GM12878 (cell line): ENCODE data around the gene GTSE1. TPM values are rescaled to one million over a fixed set of nuclear protein-coding genes. Genes with fewer than 3 reads are reported as not detected.

Source experiments
- ASH2L ChIP-seq: fragments of 300-600, 200-600 bp; sonication (generic); IDR thresholded peaks from 2 replicates; pipeline ENCODE4 v1.6.1; 2017; ENCODE audit warnings: low read depth, mild to moderate bottlenecking, borderline replicate concordance
- CEBPZ ChIP-seq: fragments of 150-350 bp; IDR thresholded peaks from 2 replicates; pipeline ENCODE4 v1.6.1; 2016; ENCODE audit warnings: low read depth, low read length
- HDAC6 ChIP-seq: fragments of 200-600 bp; sonication (generic); IDR thresholded peaks from one replicate; pipeline ENCODE4 v1.8.0; 2017; ENCODE audit warnings: antibody characterized with exemption; ENCODE audit not compliant: unreplicated experiment
- JUND ChIP-seq: IDR thresholded peaks from 2 replicates; pipeline ENCODE4 v1.6.1; 2012; ENCODE audit warnings: low read depth, mild to moderate bottlenecking, low read length, improper control_type of control experiment, moderate library complexity
- KLF5 ChIP-seq: fragments of 450-650 bp; IDR thresholded peaks from 2 replicates; pipeline ENCODE4 v1.6.1; 2014; ENCODE audit warnings: mild to moderate bottlenecking; ENCODE audit not compliant: partially characterized antibody
- LARP7 ChIP-seq: fragments of 450-650 bp; IDR thresholded peaks from 2 replicates; pipeline ENCODE4 v1.6.1; 2017; ENCODE audit warnings: mild to moderate bottlenecking
- MTA2 ChIP-seq: fragments of 450-650 bp; IDR thresholded peaks from 2 replicates; pipeline ENCODE4 v1.6.1; 2016; ENCODE audit warnings: low read depth, mild to moderate bottlenecking, moderate library complexity
- RCOR1 ChIP-seq: conservative IDR thresholded peaks from 2 replicates; pipeline ENCODE4 v1.6.1; 2012; ENCODE audit warnings: low read depth, low read length, improper control_type of control experiment
- SUZ12 ChIP-seq: fragments of 200-600 bp; sonication (generic); IDR thresholded peaks from one replicate; pipeline ENCODE4 v1.6.1; 2018; ENCODE audit warnings: antibody characterized with exemption, mild to moderate bottlenecking; ENCODE audit not compliant: unreplicated experiment
- WRNIP1 ChIP-seq: IDR thresholded peaks from 2 replicates; pipeline ENCODE4 v1.6.1; 2011; ENCODE audit warnings: low read depth, low read length, improper control_type of control experiment, borderline replicate concordance
- YBX1 ChIP-seq: fragments of 450-650 bp; IDR thresholded peaks from 2 replicates; pipeline ENCODE4 v1.6.1; 2016; ENCODE audit warnings: antibody characterized with exemption
- ZNF207 ChIP-seq: fragments of 450-650 bp; IDR thresholded peaks from 2 replicates; pipeline ENCODE4 v1.6.1; 2014; ENCODE audit warnings: antibody characterized with exemption, mild to moderate bottlenecking, borderline replicate concordance
- ZNF24 ChIP-seq: fragments of 450-650 bp; IDR thresholded peaks from 2 replicates; pipeline ENCODE4 v1.6.1; 2017; ENCODE audit warnings: antibody characterized with exemption, mild to moderate bottlenecking
- ZNF274 ChIP-seq: IDR thresholded peaks from one replicate; pipeline ENCODE4 v1.8.0; 2011; ENCODE audit not compliant: insufficient read length, insufficient read depth
- ZSCAN29 ChIP-seq: fragments of 450-650 bp; IDR thresholded peaks from 2 replicates; pipeline ENCODE4 v1.6.1; 2017; ENCODE audit warnings: mild to moderate bottlenecking, moderate library complexity
- ZZZ3 ChIP-seq: IDR thresholded peaks from 2 replicates; pipeline ENCODE4 v1.6.1; 2011; ENCODE audit warnings: low read depth; ENCODE audit not compliant: control insufficient read depth, insufficient read length
- polyA plus RNA-seq, 11 experiments: library from polyadenylated mRNA; depleted of rRNA in 4 of 11; unstranded in 6 of 11; stranded (reverse) in 5 of 11; fragments of >200 nt; fragmentation: Nextera tagmentation in 4 of 11; fragmentation: Illumina TruSeq in 1 of 11; extraction: Ambion mirVana in 4 of 11; extraction: Trizol in 1 of 11; gene quantifications; 1 replicate in 1 of 11; 2 replicates in 10 of 11; pipeline versions ENCODE4 v1.2.1 to v1.2.3, GENCODE V29; 2011 to 2016; ENCODE audit warnings: inconsistent platforms in 2 of 11, missing spikeins in 2 of 11, low read depth in 1 of 11
- total RNA-seq, 4 experiments: library from RNA; depleted of rRNA in 3 of 4; stranded (reverse); fragments of >200 nt in 3 of 4; fragmentation: Illumina TruSeq in 1 of 4; extraction: Trizol in 1 of 4; gene quantifications; 2 replicates each; pipeline versions ENCODE4 v1.2.1 to v1.2.3, GENCODE V29; 2013 to 2021
- TF ChIP-seq, protein P1 (sequence below): fragments of 450-650 bp; IDR thresholded peaks from 2 replicates; pipeline ENCODE4 v1.6.1; 2017; ENCODE audit warnings: mild to moderate bottlenecking, moderate library complexity
- TF ChIP-seq, protein P2 (sequence below): fragments of 450-650 bp; IDR thresholded peaks from 2 replicates; pipeline ENCODE4 v1.6.1; 2018; ENCODE audit warnings: borderline replicate concordance, mild to moderate bottlenecking; ENCODE audit not compliant: partially characterized antibody
- TF ChIP-seq, protein P3 (sequence below): IDR thresholded peaks from 2 replicates; pipeline ENCODE4 v1.6.1; 2012; ENCODE audit warnings: low read length, inconsistent platforms

The GTSE1 gene
- total and polyA plus RNA-seq, 10 of the 15 experiments (the other 5 are each of a cell fraction or from before 2014, with no cell fraction given), result 6.6 to 46.2 (median 32.3) TPM

DNA sequence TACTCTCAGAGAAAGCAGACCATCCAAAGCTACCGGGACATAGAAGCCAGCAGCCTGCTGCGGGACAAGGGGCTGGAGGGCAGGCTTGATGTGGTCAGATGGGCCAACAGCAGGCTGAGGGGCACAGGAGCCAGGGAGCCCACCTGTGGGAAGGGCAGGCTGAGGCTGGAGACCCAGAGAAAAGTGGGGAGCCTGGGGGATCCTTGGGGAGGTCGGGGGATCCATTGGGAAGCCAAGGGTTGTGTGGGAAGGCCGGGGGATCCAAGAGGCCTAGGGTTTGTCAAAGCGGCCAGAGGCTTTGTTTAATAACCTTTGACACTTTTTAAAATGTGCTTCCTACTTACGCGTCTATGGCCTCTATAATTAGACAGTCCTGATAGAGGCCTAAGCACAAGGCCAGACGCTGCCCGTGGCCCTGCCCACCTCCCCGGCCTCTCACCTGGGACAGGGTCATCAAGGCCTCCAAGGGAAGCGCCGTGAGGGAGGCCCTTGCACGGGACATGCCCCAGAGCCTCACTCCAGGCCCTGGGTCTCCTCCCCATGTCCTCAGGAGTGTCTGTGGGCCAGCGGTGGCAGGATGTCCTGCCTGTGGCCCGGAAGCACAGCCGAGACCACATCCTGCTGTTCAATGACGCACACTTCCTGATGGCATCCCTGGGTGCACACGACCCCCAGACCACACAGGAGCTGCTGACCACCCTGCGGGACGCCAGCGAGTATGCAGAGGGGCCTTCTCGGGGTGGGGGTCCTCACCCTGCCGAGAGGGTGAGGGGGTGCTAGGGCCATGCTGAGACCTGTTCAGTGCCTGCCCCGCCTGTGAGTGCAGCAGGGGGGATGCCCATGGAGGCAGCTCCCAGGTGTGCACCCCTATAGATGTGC is 8.6 kb upstream of the GTSE1 start (continued):
- TF ChIP-seq ZSCAN29 (no peak), SUZ12 (no peak), LARP7 (peak; percentile 47), RCOR1 (no peak), YBX1 (no peak), JUND (no peak), CEBPZ (no peak), HDAC6 (no peak), ZZZ3 (no peak), ZNF207 (peak; percentile 46; the same call in 1 of the 2 replicates), ZNF24 (no peak), KLF5 (no peak), WRNIP1 (no peak), ASH2L (no peak), ZNF274 (no peak), MTA2 (peak; percentile 59)
- TF ChIP-seq, protein P1, sequence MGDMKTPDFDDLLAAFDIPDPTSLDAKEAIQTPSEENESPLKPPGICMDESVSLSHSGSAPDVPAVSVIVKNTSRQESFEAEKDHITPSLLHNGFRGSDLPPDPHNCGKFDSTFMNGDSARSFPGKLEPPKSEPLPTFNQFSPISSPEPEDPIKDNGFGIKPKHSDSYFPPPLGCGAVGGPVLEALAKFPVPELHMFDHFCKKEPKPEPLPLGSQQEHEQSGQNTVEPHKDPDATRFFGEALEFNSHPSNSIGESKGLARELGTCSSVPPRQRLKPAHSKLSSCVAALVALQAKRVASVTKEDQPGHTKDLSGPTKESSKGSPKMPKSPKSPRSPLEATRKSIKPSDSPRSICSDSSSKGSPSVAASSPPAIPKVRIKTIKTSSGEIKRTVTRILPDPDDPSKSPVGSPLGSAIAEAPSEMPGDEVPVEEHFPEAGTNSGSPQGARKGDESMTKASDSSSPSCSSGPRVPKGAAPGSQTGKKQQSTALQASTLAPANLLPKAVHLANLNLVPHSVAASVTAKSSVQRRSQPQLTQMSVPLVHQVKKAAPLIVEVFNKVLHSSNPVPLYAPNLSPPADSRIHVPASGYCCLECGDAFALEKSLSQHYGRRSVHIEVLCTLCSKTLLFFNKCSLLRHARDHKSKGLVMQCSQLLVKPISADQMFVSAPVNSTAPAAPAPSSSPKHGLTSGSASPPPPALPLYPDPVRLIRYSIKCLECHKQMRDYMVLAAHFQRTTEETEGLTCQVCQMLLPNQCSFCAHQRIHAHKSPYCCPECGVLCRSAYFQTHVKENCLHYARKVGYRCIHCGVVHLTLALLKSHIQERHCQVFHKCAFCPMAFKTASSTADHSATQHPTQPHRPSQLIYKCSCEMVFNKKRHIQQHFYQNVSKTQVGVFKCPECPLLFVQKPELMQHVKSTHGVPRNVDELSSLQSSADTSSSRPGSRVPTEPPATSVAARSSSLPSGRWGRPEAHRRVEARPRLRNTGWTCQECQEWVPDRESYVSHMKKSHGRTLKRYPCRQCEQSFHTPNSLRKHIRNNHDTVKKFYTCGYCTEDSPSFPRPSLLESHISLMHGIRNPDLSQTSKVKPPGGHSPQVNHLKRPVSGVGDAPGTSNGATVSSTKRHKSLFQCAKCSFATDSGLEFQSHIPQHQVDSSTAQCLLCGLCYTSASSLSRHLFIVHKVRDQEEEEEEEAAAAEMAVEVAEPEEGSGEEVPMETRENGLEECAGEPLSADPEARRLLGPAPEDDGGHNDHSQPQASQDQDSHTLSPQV, result no peak
- TF ChIP-seq, protein P2, sequence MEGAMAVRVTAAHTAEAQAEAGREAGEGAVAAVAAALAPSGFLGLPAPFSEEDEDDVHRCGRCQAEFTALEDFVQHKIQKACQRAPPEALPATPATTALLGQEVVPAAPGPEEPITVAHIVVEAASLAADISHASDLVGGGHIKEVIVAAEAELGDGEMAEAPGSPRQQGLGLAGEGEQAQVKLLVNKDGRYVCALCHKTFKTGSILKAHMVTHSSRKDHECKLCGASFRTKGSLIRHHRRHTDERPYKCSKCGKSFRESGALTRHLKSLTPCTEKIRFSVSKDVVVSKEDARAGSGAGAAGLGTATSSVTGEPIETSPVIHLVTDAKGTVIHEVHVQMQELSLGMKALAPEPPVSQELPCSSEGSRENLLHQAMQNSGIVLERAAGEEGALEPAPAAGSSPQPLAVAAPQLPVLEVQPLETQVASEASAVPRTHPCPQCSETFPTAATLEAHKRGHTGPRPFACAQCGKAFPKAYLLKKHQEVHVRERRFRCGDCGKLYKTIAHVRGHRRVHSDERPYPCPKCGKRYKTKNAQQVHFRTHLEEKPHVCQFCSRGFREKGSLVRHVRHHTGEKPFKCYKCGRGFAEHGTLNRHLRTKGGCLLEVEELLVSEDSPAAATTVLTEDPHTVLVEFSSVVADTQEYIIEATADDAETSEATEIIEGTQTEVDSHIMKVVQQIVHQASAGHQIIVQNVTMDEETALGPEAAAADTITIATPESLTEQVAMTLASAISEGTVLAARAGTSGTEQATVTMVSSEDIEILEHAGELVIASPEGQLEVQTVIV, result no peak
- TF ChIP-seq, protein P3, sequence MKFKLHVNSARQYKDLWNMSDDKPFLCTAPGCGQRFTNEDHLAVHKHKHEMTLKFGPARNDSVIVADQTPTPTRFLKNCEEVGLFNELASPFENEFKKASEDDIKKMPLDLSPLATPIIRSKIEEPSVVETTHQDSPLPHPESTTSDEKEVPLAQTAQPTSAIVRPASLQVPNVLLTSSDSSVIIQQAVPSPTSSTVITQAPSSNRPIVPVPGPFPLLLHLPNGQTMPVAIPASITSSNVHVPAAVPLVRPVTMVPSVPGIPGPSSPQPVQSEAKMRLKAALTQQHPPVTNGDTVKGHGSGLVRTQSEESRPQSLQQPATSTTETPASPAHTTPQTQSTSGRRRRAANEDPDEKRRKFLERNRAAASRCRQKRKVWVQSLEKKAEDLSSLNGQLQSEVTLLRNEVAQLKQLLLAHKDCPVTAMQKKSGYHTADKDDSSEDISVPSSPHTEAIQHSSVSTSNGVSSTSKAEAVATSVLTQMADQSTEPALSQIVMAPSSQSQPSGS, result no peak; the same call in 1 of the 2 replicates
